Cerebellar cortex (tissue), 1 donor: ENCODE results near the gene KRTAP10-10.
"Not testable (repeated sequence)": the region's sequence is repeated elsewhere in the genome, so short reads cannot be mapped to it uniquely, and the experiment has no call there.

Experiments
- DNase-seq: peaks from one replicate; pipeline ENCODE4 v3.0.0-alpha.2; 2015; ENCODE audit warnings: low spot score

The KRTAP10-10 gene

DNA sequence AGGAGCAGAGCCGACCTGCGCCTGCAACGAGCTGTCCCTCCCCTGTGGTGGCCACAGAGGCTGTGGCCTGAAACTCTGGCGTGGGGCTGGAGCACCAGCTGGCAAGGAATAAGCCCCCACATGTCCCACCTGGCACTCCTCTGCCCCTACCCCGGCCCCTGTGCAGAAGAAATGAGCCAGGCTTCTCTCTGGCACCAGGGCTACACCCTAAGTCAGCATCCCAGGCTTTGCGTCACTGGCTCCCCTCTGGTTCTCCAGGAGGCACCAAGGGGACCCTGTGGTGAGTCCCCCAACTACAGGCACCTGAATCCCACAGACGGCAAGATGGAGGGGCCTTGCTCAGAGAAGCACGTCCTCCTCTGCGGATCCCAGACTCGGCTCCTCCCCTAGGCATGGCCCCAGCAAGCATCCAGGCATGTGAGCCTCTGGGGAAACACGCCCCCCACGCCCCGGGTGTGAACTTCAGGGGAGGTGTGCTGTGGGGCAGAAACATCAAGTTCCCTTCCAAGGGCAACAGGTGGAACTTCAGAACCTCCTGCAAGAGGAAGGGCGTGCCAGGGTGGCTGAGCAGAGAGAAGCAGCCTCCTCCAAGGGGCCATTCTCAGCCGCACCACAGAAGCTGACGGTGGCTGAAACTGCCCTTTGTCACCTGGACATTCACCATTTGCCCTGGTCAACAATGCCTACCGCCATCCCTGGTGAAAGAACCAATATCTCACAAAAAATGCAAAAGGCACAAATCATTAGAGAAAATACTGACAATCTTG is 33.9 kb upstream of the KRTAP10-10 start:
- no peak for DNase-seq

DNA sequence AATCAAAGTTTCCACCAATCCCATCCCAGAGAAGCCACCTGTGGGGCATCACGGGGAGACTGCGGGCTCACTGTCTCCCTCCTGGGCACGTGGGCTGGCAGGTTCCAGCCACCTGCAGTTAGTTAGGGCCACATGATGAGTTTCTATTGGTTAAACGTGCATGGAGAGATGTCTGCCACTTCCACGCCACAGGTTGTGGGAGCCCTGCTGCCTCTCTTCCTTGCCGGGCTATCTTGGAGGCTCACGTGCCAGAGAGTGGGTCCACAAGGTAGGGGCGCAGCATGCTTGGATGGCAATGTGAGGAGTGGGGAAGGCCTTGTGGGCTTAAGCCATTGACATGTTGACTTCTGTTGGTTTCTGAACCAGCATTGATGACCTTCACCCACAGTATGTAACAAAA is 33.2 kb upstream of the KRTAP10-10 start:
- no peak for DNase-seq

DNA sequence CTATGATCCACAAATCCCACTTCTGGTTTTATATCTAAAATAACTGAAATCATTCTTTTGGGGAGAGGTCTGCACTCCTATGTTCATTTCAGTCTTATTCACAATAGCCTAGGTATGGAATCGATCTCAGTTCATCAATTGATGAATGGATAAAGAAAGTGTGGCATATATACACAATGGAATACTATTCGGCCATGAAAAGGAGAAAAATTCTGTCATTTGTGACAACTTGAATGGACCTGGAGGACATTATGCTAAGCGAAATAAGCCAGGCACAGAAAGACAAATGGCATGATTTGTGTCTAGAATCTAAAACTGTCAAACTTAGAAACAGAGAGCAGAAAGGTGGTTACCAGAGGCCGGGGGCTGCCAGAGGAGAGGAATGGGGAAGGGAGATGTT is 30.7 kb upstream of the KRTAP10-10 start:
- no peak for DNase-seq

DNA sequence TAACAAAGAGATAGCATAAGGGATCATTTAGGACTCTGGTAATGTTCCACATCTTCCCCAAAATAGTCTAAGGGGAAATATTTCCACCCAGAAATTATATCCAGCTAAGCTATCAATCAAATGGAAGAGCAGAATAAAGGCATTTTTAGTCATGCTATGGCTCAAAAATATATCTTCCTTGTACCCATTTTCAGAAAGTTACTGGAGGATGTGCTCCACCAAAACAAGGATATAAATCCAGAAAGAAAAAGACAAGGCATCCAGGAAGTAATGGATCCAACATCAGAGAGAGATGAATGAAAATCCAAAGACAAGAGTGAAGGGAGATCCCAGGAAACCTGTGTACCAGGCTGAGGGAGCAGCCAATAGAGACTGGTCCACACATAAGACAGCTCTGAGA is 28.0 kb upstream of the KRTAP10-10 start:
- no peak for DNase-seq

DNA sequence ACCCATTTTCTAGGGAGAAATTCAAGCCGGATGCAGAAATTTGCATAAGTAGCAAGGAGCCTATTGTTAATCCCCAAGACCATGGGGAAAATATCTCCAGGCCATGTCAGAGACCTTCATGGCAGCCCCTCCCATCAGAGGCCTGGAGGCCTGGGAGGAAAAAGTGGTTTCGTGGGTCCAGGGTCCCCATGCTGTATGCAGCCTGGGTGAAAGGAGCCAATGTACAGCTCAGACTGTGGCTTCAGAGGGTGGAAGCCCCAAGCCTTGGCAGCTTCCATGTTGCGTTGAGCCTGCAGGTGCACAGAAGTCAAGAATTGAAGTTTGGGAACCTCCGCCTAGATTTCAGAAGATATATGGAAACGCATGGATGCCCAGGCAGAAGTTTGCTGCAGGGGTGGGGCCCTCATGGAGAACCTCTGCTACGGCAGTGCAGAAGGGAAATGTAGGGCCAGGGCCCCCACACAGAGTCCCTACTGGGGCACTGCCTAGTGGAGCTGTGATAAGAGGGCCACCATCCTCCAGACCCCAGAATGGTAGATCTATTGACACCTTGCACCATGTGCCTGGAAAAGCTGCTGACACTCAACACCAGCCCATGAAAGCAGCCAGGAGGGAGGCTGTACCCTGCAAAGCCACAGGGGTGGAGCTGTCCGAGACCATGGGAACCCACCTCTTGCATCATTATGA is 26.9 kb upstream of the KRTAP10-10 start:
- DNase-seq: not testable (repeated sequence)

DNA sequence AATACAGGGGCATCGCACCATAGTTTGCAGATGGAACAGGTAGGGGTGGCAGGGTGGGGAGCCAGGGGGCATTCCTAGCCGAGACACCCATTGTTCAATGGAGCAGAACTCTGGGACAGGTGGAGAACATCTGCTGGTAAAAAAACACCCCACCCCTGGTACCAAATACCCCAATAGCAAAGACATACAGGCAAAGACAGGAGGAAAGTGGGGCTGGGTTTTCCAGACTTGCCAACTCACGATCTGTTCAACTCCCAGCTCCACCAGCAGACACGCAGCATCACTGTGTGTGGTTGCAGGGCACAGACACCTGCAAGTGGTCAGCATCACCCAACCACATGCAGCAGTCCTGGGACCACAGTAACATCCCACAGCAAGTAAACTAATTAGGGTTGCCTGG is 25.6 kb upstream of the KRTAP10-10 start:
- no peak for DNase-seq

DNA sequence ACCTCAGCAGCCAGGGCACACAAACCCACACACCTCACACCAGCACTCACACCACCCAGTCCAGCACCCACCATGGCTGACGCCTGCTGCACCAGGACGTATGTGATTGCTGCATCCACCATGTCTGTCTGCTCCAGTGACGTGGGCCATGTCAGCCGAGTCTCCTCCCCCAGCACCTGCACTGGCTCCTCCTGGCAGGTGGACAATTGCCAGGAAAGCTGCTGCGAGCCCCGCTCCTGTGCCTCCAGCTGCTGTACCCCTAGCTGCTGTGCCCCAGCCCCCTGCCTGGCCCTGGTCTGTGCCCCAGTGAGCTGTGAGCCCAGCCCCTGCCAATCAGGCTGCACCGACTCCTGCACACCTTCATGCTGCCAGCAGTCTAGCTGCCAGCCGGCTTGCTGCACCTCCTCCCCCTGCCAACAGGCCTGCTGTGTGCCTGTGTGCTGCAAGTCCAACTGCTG is 25.1 kb upstream of the KRTAP10-10 start, which contains the start of gene KRTAP10-8:
TSS of gene KRTAP10-8 (plus strand) at position 51 of the 458 bp plus-strand sequence. CDS start at position 73, 22 bp downstream.
- no peak for DNase-seq

DNA sequence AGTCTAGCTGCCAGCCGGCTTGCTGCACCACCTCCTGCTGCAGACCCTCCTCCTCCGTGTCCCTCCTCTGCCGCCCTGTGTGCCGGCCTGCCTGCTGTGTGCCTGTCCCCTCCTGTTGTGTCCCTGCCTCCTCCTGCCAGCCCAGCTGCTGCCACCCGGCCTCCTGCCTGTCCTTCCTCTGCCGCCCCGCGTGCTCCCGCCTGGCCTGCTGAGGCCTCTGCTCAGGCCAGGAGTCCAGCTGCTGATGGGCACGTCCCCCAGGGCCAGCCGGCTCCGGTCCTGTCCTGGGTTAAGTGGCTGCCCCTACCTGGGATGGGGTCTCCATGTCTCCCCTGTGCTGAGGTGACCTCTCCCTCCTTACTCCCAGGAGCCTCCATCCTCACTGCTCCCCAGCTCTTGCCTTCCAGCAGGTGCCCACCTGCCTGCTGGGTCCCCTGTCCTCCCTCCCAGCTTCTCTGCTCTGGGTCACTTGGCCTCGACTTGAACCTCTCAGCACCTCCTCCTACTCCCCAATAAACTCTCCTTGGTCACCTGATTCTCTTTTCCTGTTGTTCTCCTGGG is 24.4 kb upstream of the KRTAP10-10 start:
- DNase-seq: no peak

DNA sequence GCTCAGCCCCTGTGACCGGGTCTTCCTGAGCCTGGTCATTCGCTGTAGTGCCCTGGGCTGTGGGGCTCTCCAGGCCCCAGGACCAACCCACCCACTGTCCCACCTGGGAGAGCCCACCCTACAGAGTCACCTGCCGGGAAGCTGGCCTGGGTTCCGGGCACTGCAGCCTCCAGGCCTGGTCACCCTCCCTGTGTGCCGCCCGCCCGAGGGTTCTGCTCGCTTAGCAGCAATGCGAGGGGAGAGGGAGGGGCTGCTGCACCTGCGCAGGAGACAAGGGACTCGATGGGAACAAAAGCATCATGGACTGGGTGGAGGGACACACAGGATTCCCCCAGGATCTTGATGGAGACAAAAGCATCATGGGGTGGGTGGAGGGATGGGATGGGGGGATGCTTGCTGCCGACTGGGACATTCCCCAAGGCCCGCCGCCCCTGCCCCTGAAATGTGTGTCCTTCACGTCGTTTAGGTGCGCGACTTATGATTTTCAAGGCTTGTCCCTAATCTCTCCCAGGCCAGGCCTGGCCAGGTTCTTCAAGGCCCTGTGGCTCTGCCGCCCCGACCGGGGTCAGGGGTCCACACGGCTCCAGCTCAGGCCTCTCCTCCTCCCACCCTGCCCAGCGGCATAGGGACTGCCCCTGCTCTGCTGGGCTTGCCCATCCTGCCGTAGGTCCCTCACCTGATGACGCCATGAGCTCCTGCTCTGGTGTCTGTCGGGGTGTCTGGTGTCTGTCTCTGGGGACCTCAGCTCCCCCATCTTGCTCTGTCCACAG is 23.6 kb upstream of the KRTAP10-10 start:
- DNase-seq: no peak

DNA sequence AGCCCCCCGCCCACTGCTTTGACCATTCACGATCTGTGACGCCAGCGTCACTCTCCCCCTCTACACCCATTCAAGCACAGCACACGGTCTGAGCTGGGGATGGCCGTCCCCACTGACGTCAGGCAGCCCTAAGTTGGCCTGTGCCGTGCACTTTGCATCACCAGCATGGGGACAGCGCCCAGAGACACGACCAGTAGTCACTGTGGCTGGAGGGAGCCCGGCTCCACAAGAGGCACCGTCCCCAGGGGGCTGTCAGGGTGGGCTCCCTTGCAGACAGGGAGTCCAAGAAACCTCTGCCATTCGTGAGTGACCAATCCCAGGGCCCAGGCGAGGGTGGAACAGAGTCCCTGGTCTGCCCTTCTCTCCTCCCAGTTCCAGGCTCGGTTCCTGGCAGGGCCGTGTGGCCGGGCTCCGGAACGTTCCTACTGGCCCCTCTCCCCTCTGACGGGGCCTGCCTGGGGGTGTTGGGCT is 23.0 kb upstream of the KRTAP10-10 start:
- no peak for DNase-seq

DNA sequence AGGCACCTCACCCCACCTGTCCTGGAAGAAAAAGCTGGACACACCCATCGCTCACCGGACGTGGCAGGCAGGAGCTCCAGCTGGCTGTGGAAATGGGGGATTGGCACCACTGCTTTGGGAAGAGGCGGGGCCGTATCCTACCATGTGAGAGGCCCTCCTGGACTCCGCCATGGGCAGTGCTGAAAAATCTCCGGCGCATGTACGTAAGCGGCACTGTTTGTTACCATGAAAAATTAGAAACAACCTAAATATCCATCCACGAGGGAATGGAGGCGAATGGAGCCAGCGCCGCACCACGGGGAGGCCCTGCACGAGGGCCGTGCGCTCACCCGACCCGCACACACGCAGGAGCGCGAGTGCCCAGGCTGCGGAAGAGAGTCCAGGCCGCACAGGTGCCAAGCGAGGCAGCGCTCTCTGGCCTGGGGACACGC is 22.2 kb upstream of the KRTAP10-10 start:
- no peak for DNase-seq

DNA sequence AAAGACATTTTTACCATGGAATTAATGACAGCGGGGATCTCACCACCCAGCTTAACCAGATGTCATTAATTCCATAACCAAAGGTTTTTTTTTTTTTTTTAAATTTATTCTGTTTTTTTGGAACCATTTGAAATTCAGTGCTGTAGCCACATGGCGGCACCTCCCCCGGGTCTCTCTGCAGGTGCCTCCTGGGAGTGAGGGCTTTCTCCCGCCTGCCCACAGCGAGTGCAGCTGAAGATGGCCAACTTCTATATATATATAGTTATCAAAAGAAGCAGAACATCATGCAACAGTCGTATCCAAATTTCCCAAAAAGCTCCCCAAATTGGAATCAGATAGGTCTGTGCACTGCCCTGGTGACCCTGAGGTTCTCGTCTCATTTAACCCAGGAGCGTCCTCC is 21.7 kb upstream of the KRTAP10-10 start:
- DNase-seq: no peak

DNA sequence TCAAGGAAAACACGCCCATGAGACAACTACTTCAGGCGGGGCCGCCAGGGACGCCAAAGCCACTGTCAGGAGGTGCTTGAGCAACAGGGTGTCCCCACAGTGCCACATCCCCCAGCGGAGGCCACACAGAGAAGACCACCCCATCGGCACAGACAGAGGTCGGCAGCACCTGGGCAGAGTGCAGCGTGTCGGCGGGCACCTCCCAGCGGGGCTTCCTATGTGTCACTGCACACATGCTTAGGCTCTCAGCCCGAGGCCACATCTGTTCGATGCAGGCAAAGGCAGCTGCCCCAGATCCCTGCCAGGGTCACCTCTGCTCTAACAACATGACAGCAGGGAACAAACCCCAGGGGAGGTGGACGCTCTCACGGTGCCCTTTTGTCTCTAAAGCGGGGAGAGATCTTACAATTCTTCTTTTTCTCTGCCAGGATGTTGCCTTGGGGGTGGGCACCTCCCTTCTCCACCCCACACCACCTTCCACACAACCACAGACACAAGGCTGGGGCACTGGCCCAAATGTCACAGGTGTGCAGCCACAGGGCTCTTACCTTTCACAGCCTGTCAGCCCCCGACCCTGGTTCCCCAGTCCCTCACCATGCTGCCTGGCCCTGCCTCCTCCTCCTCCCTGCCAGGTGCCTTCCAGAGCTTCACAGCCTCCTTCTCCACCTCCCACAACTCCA is 21.1 kb upstream of the KRTAP10-10 start:
- no peak for DNase-seq

DNA sequence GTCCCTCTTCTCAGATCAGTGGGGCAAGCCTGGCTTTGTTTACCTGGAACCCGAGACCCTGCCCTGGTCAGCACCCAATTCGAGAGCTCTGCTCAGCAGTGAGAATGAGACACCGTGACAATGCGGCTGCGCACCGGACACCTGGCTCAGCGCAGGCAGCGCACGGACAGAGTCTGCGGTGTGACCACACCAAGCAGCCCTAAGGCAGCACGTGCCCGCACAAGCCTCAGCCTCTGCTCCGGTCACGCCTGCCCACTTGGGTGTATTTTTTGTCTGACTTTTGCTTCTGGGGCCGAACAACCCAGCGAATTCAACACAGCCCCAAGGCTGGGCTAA is 20.6 kb upstream of the KRTAP10-10 start:
- DNase-seq: no peak

DNA sequence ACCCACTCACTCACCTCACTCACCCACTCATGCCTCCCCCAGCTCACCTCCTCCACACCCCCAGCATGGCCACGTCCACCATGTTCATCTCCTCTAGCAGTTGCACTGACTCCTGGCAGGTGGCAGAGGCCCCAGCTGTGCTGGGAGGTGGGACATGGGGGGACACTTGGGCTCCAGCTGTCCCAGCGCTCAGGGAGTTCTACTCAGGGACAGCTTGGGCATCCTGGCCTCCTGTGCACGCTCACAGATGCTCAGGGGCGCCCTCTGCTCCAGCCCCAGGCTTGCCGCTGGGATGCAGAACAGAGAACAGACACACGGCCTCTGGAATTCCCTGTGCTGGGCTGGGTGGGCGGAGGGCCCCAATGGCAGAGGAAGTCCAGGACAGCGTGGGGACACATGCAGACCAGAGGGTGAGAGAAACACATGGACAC is 20.1 kb upstream of the KRTAP10-10 start:
- DNase-seq: no peak

DNA sequence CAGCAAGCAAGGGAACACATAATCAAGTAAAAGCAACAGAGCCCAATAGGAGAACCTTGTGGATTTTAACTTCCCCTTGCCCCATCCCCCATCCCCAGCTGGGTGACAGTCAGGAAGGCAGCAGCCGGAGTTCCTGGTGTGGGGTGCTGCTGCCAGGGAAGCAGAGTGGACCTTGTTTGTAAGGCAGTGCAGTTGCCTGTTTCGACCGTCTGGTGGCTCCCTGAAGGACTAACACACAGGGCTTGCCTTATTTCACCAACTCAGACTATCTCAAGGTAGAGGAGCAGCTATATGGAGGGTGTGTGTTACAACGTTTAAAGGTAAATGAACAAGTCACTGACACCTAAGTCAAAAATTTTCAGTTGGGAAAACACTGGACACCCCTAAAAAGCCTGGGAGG is 18.7 kb upstream of the KRTAP10-10 start:
- DNase-seq: no peak

DNA sequence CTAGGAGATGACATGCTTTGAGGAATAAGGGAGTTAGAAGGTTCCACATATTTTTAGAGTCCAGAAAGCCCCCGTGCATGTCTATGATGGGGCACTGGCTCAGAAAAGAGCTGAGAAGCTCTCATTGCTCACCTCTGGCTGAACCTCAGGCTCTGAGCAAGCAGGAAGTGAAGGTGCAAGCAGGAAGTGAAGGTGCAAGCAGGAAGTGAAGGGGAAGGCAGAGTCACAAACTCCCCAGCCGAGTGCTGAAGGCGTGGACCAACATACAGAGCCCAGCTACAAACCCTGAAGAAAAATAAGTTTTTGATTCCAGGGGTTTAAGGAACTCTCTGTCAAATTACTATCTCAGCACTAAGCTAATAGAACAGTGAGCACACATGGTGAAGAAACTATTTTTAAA is 18.2 kb upstream of the KRTAP10-10 start:
- no peak for DNase-seq

DNA sequence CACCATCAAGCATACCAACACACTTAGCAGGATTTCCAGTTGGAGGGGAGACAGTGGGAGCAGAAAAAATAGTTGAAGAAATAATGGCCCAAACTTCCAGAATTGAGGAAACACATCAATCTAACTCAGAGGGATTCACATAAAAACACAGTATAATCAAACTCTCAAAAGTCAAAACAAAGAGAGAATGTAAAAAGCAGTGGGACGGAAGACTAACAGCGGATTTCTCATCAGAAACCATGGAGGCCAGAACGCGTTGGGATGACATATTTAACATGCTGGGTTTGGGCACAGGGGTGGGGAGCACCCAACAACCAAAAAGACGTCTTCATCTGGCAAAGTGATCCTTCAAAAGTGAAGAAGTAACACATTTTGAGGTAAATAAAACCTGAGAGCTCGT is 17.3 kb upstream of the KRTAP10-10 start:
- DNase-seq: no peak

DNA sequence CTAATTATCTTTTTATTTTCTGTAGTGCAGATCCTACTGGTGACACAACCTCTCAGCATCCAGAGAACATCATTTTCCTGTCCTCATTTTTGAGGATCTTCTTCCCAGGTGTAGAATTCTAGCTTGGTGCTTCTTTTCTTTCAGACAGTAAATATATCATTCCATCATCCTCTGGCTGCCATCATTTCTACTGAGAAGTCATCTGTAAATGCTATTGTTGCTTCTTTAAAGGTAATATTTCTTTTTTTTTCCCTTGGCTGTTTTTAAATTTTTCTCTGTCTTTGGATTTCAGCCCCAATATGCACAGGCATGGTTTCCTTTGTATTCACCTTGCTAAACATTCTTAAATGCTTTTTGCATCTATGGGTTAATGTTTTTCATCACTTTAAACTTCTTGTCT is 13.6 kb upstream of the KRTAP10-10 start:
- no peak for DNase-seq

DNA sequence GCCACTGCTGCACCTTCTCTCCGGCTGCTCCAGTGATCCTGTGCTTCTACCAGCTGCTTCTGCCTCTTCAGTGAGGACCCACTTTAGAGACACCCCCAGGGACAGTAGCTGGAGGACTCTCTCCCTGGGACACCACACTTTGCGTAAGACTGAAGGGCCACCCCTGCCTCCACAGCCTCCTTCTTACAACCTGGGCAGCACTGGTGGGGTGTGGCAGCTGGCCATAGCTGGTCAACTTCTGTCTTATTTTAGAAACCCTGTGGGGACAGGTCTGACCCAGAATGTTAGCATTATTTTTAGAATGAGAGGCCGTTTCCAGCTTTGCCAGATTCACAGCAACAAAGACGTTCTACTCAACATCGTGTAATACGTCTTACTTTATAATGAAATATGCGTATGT is 11.4 kb upstream of the KRTAP10-10 start:
- no peak for DNase-seq

DNA sequence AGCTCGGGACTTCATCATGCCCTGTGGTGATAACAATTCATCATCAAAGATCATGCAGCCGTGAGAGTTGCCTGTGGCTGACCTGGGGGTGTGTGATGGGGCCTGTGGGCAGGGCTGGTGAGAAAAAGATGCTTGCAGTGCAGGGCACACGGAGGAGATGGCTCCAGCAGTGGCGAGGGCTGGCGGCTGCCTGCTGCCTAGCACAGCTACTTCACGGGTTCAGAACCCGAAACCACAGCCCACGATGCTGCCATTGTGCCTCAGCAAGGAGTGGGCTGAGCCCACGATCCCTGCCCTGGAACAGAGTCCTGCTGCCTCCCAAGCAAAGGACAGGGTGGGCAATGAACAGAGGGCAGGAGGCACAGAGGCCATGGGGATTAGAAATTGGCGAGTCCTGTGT is 10.9 kb upstream of the KRTAP10-10 start:
- no peak for DNase-seq

DNA sequence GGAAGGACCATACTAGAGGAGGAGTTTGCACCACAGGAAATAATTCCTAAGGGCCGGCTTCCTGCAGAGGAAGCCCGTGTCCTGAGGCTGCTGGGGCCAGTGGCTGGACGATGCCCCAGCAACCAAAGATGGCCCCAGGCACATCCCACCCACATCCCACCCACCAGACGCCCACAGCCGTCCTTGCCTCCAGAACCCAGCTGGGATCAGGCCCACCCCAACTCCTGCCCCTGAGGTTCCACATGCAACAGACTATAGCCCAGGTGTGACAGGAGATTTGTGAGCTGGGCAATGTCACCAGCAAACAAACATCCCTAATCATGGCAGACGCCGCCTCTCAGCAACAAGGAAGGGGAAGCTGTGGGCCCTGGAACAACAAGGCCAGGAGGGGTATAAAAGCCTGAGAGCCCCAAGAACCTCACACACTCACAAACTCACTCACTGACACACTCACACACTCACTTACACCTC is 10.4 kb upstream of the KRTAP10-10 start, which contains the start of gene KRTAP10-9:
TSS of gene KRTAP10-9 (plus strand) at position 421 of the 471 bp plus-strand sequence. CDS start 79 bp downstream, outside the sequence.
- no peak for DNase-seq
